Endothelial cell of umbilical vein (primary cell): Measurements from ENCODE around the gene FMNL2. TPM values are rescaled to one million over a fixed set of nuclear protein-coding genes. Genes with fewer than 3 reads are reported as not detected.

Experiments
- BruUV-seq: library from RNA; stranded (reverse); fragments of 400-500 nt; replicated peaks from 2 replicates; lab custom pipeline; 2021; lab: Mats Ljungman, UMichigan
- CTCF ChIA-PET: fragments of 300-600, 350-600 bp; sonication (Branson Sonifier 250); formaldehyde crosslinking; loops from one replicate; lab custom pipeline; 2021; ENCODE audit warnings: antibody characterized with exemption, inconsistent platforms; lab: Charles Lee
- POLR2A ChIA-PET: fragments of 300-600, 350-600 bp; sonication (Branson Sonifier 250); formaldehyde crosslinking; loops from one replicate; lab custom pipeline; 2021; ENCODE audit warnings: antibody characterized with exemption, inconsistent platforms; lab: Charles Lee
- DNase-seq: peaks from one replicate; pipeline ENCODE4 v3.0.0-alpha.2; 2011; ENCODE audit warnings: low read depth, low spot score
- FAIRE-seq: peaks from 2 replicates; lab custom pipeline; 2011; peaks lifted over from hg19 to GRCh38; lab: Jason Lieb, UNC
- H2AFZ ChIP-seq: 2 replicates; pipeline ENCODE4 v1.6.0; 2012; ENCODE audit warnings: low read depth, low read length, control low read depth, inconsistent platforms
- H3K27ac ChIP-seq: 2 replicates; pipeline ENCODE4 v1.5.1; 2011; ENCODE audit warnings: low read depth, mild to moderate bottlenecking, control low read depth, low read length, moderate library complexity; ENCODE audit not compliant: insufficient read depth
- H3K27me3 ChIP-seq, 2 experiments: 2 replicates each; pipeline versions ENCODE4 v1.6.0 to v1.6.1; 2011; ENCODE audit warnings: low read length in 2 of 2, mixed read lengths in 1 of 2; ENCODE audit not compliant: control insufficient read depth in 2 of 2, insufficient read depth in 2 of 2
- H3K36me3 ChIP-seq, 2 experiments: 2 replicates in 1 of 2; 3 replicates in 1 of 2; pipeline ENCODE4 v1.5.1; 2011; ENCODE audit warnings: low read length in 2 of 2, mild to moderate bottlenecking in 1 of 2, moderate library complexity in 1 of 2; ENCODE audit not compliant: control insufficient read depth in 2 of 2, insufficient read depth in 2 of 2; ENCODE audit errors: extremely low read depth in 1 of 2
- H3K4me1 ChIP-seq: 3 replicates; pipeline ENCODE4 v1.5.1; 2011; ENCODE audit warnings: mild to moderate bottlenecking, low read length; ENCODE audit not compliant: control insufficient read depth, insufficient read depth; ENCODE audit errors: extremely low read depth
- H3K4me2 ChIP-seq: 2 replicates; pipeline ENCODE4 v1.6.1; 2011; ENCODE audit warnings: low read length, control low read depth, mixed read lengths; ENCODE audit not compliant: insufficient read depth
- H3K4me3 ChIP-seq, 3 experiments: fragments of 200-600 bp in 1 of 3; sonication (generic), shearing (Covaris generic) in 1 of 3; replicated peaks in 1 of 3; 2 replicates each; pipeline ENCODE4 v1.5.1; 2011 to 2016; ENCODE audit warnings: control low read depth in 3 of 3, low read length in 3 of 3, mild to moderate bottlenecking in 2 of 3, inconsistent platforms in 1 of 3, low read depth in 1 of 3, moderate library complexity in 1 of 3; ENCODE audit not compliant: insufficient read depth in 1 of 3
- H3K79me2 ChIP-seq: 2 replicates; pipeline ENCODE4 v1.6.0; 2012; ENCODE audit warnings: low read length, inconsistent platforms; ENCODE audit not compliant: control insufficient read depth, insufficient read depth
- H3K9ac ChIP-seq: replicated peaks from 2 replicates; pipeline ENCODE3; 2011; ENCODE audit warnings: low read length, control low read depth; ENCODE audit not compliant: insufficient read depth; ENCODE audit errors: extremely low read depth
- H3K9me1 ChIP-seq: replicated peaks from 3 replicates; pipeline ENCODE4 v1.6.0; 2011; ENCODE audit warnings: mild to moderate bottlenecking, low read length; ENCODE audit not compliant: control insufficient read depth, insufficient read depth; ENCODE audit errors: extremely low read depth
- H3K9me3 ChIP-seq: replicated peaks from 2 replicates; pipeline ENCODE4 v1.5.1; 2012; ENCODE audit warnings: low read length, inconsistent platforms; ENCODE audit not compliant: control insufficient read depth, insufficient read depth
- H4K20me1 ChIP-seq: replicated peaks from 2 replicates; pipeline ENCODE3; 2011; ENCODE audit warnings: mild to moderate bottlenecking, low read length; ENCODE audit not compliant: control insufficient read depth, insufficient read depth; ENCODE audit errors: extremely low read depth
- EZH2 ChIP-seq: IDR thresholded peaks from 2 replicates; pipeline ENCODE4 v1.6.1; 2012; ENCODE audit warnings: borderline replicate concordance, low read depth, mild to moderate bottlenecking, moderate library complexity, low read length, inconsistent platforms; ENCODE audit not compliant: severe bottlenecking
- FOS ChIP-seq: IDR thresholded peaks from 2 replicates; pipeline ENCODE4 v1.6.1; 2011; ENCODE audit warnings: mild to moderate bottlenecking, low read length, moderate library complexity, borderline replicate concordance; ENCODE audit not compliant: insufficient read depth
- GATA2 ChIP-seq: IDR thresholded peaks from 2 replicates; pipeline ENCODE4 v1.7.0; 2011; ENCODE audit warnings: low read depth, mild to moderate bottlenecking, moderate library complexity, mixed read lengths, low read length; ENCODE audit not compliant: insufficient read length, insufficient read depth
- JUN ChIP-seq: IDR thresholded peaks from 2 replicates; pipeline ENCODE4 v1.6.1; 2011; ENCODE audit warnings: borderline replicate concordance, low read depth; ENCODE audit not compliant: insufficient read length, insufficient read depth
- MYC ChIP-seq: IDR thresholded peaks from one replicate; pipeline ENCODE4 v1.6.1; 2011; ENCODE audit warnings: mild to moderate bottlenecking, low read depth, low read length
- POLR2A ChIP-seq: IDR thresholded peaks from 2 replicates; pipeline ENCODE4 v1.6.1; 2012; ENCODE audit warnings: low read depth, mild to moderate bottlenecking, control low read depth, low read length
- POLR2AphosphoS5 ChIP-seq: IDR thresholded peaks from 2 replicates; pipeline ENCODE4 v1.6.1; 2012; ENCODE audit warnings: low read depth, mild to moderate bottlenecking, control low read depth, low read length, moderate library complexity; ENCODE audit not compliant: insufficient read depth
- dilution Hi-C: fragments of 300-500 bp; cut with MboI; formaldehyde crosslinking; loops from one replicate; pipeline ENCODE4 v1.15.0; 2019; ENCODE audit warnings: low sequenced_read_pairs; ENCODE audit not compliant: extremely low pct_ligation_motif_present
- intact Hi-C: fragments of 100-400 bp; cut with micrococcal nuclease; formaldehyde crosslinking; loops from one replicate; pipeline ENCODE4 v1.10.0; 2022
- polyA plus RNA-seq, 4 experiments: library from polyadenylated mRNA; depleted of rRNA in 3 of 4; stranded (reverse) in 3 of 4; unstranded in 1 of 4; fragments of >200 nt; gene quantifications; 2 replicates each; pipeline versions ENCODE4 v1.2.1 to v1.2.3, GENCODE V29; 2011 to 2012; ENCODE audit warnings: missing spikeins in 1 of 4
- total RNA-seq: library from RNA; stranded (reverse); gene quantifications from 2 replicates; pipeline ENCODE4 v1.2.3, GENCODE V29; 2021
- TF ChIP-seq, protein P1 (sequence below): IDR thresholded peaks from 2 replicates; pipeline ENCODE4 v1.6.1; 2011; ENCODE audit not compliant: insufficient read depth, insufficient read length
- TF ChIP-seq, protein P2 (sequence below), 2 donors: IDR thresholded peaks; 1 replicate in 1 of 2; 2 replicates in 1 of 2; pipeline ENCODE4 v1.5.1; 2011; ENCODE audit warnings: low read length in 2 of 2, mild to moderate bottlenecking in 2 of 2, moderate library complexity in 2 of 2, control low read depth in 1 of 2, inconsistent platforms in 1 of 2, low read depth in 1 of 2; ENCODE audit not compliant: insufficient read depth in 1 of 2; ENCODE audit errors: extremely low read depth in 1 of 2

The FMNL2 gene
- total and polyA plus RNA-seq, 2 donors (not counting 3 experiments of a cell fraction or from before 2014, with no cell fraction given), result 8.3 to 28.0 TPM

DNA sequence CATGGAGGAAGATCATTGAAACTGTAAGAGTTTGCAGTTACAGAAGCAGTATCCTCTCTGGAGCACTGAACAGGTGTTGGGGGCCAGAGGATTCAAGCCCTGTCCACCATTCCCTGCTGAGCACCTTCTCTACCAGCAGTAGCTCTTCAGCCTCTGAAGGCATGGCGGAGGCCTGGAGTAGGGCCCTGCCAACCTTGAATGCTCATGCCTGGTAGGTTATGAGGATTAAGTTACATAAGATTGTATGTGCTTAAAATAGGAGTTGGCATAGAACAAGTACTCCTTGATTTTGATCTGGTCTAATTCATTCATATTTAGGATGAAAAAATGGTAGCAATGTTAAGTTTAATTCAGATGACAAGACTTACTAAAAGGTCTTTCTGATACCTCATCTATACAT, 40.2 kb downstream of the FMNL2 start:
- Histone ChIP-seq H2AFZ (no peak overlapping the region), H3K36me3 (no peaks in the 10 kb centered on the region), H4K20me1 (peaks cover 6% of the 10 kb centered on the region), H3K27me3 (no peaks in the 10 kb centered on the region), H3K4me1 (peaks cover 4% of the 10 kb centered on the region), H3K4me3 (no peak overlapping the region), H3K9me1 (no peaks in the 10 kb centered on the region), H3K79me2 (peaks cover 48% of the 10 kb centered on the region), H3K4me2 (no peak overlapping the region), H3K27ac (no peak overlapping the region), H3K9ac (no peak overlapping the region), H3K9me3 (no peaks in the 10 kb centered on the region)
- ChIA-PET POLR2A (no interaction called here), CTCF (no interaction called here)
- DNase-seq, result no peak
- intact Hi-C loops (no loop called here), dilution Hi-C loops (no loop called here)
- no peak for FAIRE-seq
- no peak for TF ChIP-seq MYC
- TF ChIP-seq POLR2A, result no peak
- TF ChIP-seq POLR2AphosphoS5, result no peak
- TF ChIP-seq, protein P1, sequence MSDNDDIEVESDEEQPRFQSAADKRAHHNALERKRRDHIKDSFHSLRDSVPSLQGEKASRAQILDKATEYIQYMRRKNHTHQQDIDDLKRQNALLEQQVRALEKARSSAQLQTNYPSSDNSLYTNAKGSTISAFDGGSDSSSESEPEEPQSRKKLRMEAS, result no peak
- TF ChIP-seq, protein P2, sequence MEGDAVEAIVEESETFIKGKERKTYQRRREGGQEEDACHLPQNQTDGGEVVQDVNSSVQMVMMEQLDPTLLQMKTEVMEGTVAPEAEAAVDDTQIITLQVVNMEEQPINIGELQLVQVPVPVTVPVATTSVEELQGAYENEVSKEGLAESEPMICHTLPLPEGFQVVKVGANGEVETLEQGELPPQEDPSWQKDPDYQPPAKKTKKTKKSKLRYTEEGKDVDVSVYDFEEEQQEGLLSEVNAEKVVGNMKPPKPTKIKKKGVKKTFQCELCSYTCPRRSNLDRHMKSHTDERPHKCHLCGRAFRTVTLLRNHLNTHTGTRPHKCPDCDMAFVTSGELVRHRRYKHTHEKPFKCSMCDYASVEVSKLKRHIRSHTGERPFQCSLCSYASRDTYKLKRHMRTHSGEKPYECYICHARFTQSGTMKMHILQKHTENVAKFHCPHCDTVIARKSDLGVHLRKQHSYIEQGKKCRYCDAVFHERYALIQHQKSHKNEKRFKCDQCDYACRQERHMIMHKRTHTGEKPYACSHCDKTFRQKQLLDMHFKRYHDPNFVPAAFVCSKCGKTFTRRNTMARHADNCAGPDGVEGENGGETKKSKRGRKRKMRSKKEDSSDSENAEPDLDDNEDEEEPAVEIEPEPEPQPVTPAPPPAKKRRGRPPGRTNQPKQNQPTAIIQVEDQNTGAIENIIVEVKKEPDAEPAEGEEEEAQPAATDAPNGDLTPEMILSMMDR (IDR thresholded peaks at IDR 0.05; ENCODE audit: extremely low read depth in 1 of 2, insufficient read depth in 1 of 2, low read depth in 1 of 2, low read length in 2 of 2), result no peak
- TF ChIP-seq JUN, result no peak
- no peak for TF ChIP-seq EZH2
- TF ChIP-seq FOS, result no peak
- TF ChIP-seq GATA2, result no peak
- BruUV-seq, result no TSS peak
